Keratinocyte (primary cell): ENCODE data around the gene MLN. TPM values are rescaled to one million over a fixed set of nuclear protein-coding genes. Genes with fewer than 3 reads are reported as not detected.

ENCODE experiments used
- DNase-seq: peaks from one replicate; pipeline ENCODE4 v3.0.0-alpha.2; 2011; ENCODE audit warnings: low read depth, missing footprints, low spot score
- FAIRE-seq: peaks from 2 replicates; lab custom pipeline; 2011; peaks lifted over from hg19 to GRCh38; lab: Jason Lieb, UNC
- H2AFZ ChIP-seq: 2 replicates; pipeline ENCODE4 v1.6.0; 2012; ENCODE audit warnings: low read length, control low read depth, inconsistent platforms; ENCODE audit not compliant: control insufficient read depth
- H3K27ac ChIP-seq: 2 replicates; pipeline ENCODE4 v1.5.1; 2011; ENCODE audit warnings: low read length; ENCODE audit not compliant: control insufficient read depth, insufficient read depth
- H3K27me3 ChIP-seq: 3 replicates; pipeline ENCODE4 v1.6.0; 2011; ENCODE audit warnings: low read length; ENCODE audit not compliant: control insufficient read depth, insufficient read depth; ENCODE audit errors: extremely low read depth
- H3K36me3 ChIP-seq, 2 experiments: 2 replicates in 1 of 2; 3 replicates in 1 of 2; pipeline ENCODE4 v1.5.1; 2011; ENCODE audit warnings: low read length in 2 of 2, mild to moderate bottlenecking in 1 of 2; ENCODE audit not compliant: control insufficient read depth in 2 of 2, insufficient read depth in 2 of 2; ENCODE audit errors: extremely low read depth in 1 of 2
- H3K4me1 ChIP-seq: 3 replicates; pipeline ENCODE4 v1.5.1; 2011; ENCODE audit warnings: low read length; ENCODE audit not compliant: control insufficient read depth, insufficient read depth; ENCODE audit errors: extremely low read depth
- H3K4me2 ChIP-seq: 3 replicates; pipeline ENCODE4 v1.6.0; 2011; ENCODE audit warnings: low read depth, low read length; ENCODE audit not compliant: control insufficient read depth, insufficient read depth; ENCODE audit errors: extremely low read depth
- H3K4me3 ChIP-seq, 3 experiments: fragments of 200-600 bp in 1 of 3; sonication (generic) in 1 of 3; 2 replicates in 2 of 3; 3 replicates in 1 of 3; pipeline ENCODE4 v1.5.1; 2011 to 2016; ENCODE audit warnings: low read length in 3 of 3, mild to moderate bottlenecking in 3 of 3, control low read depth in 2 of 3, inconsistent platforms in 1 of 3, low read depth in 1 of 3, mixed read lengths in 1 of 3, mixed run types in 1 of 3, moderate library complexity in 1 of 3; ENCODE audit not compliant: control insufficient read depth in 2 of 3, insufficient read depth in 2 of 3; ENCODE audit errors: extremely low read depth in 1 of 3
- H3K79me2 ChIP-seq: 2 replicates; pipeline ENCODE4 v1.6.0; 2012; ENCODE audit warnings: low read length; ENCODE audit not compliant: control insufficient read depth, insufficient read depth
- H3K9ac ChIP-seq: 3 replicates; pipeline ENCODE4 v1.6.0; 2011; ENCODE audit warnings: low read length; ENCODE audit not compliant: control insufficient read depth, insufficient read depth; ENCODE audit errors: extremely low read depth
- H3K9me1 ChIP-seq: 3 replicates; pipeline ENCODE4 v1.6.0; 2011; ENCODE audit warnings: low read length; ENCODE audit not compliant: control insufficient read depth, insufficient read depth; ENCODE audit errors: extremely low read depth
- H3K9me3 ChIP-seq: 2 replicates; pipeline ENCODE4 v1.5.1; 2012; ENCODE audit warnings: low read depth, low read length; ENCODE audit not compliant: control insufficient read depth
- H4K20me1 ChIP-seq: 3 replicates; pipeline ENCODE4 v1.6.0; 2011; ENCODE audit warnings: low read length; ENCODE audit not compliant: control insufficient read depth, insufficient read depth; ENCODE audit errors: extremely low read depth
- EZH2 ChIP-seq: IDR thresholded peaks from one replicate; pipeline ENCODE4 v1.6.1; 2012; ENCODE audit warnings: inconsistent platforms, mild to moderate bottlenecking, low read length, moderate library complexity
- dilution Hi-C: fragments of 300-500 bp; cut with MboI; formaldehyde crosslinking; loops from one replicate; pipeline ENCODE4 v1.7.0; 2020; ENCODE audit warnings: low sequenced_read_pairs; ENCODE audit not compliant: extremely low pct_ligation_motif_present
- polyA plus RNA-seq, 5 experiments: library from polyadenylated mRNA; depleted of rRNA in 3 of 5; stranded (reverse) in 3 of 5; stranded (forward) in 1 of 5; unstranded in 1 of 5; fragments of >200 nt; gene quantifications; 1 replicate in 1 of 5; 2 replicates in 3 of 5; 3 replicates in 1 of 5; pipeline versions ENCODE4 v1.2.1 to v1.2.3, GENCODE V29; 2011 to 2012; ENCODE audit warnings: missing spikeins in 2 of 5, low read depth in 1 of 5, low replicate concordance in 1 of 5
- TF ChIP-seq, protein P1 (sequence below), 3 experiments: IDR thresholded peaks in 1 of 3; conservative IDR thresholded peaks in 1 of 3; optimal IDR thresholded peaks in 1 of 3; 2 replicates in 2 of 3; 3 replicates in 1 of 3; pipeline versions ENCODE3 to v1.5.1; 2011; ENCODE audit warnings: low read length in 3 of 3, mild to moderate bottlenecking in 3 of 3, moderate library complexity in 2 of 3, control low read depth in 1 of 3, inconsistent platforms in 1 of 3; ENCODE audit not compliant: insufficient read depth in 2 of 3; ENCODE audit errors: extremely low read depth in 1 of 3

The MLN gene
- polyA plus RNA-seq, 1 donor (not counting 4 experiments of a cell fraction or from before 2014, with no cell fraction given), result not detected

DNA sequence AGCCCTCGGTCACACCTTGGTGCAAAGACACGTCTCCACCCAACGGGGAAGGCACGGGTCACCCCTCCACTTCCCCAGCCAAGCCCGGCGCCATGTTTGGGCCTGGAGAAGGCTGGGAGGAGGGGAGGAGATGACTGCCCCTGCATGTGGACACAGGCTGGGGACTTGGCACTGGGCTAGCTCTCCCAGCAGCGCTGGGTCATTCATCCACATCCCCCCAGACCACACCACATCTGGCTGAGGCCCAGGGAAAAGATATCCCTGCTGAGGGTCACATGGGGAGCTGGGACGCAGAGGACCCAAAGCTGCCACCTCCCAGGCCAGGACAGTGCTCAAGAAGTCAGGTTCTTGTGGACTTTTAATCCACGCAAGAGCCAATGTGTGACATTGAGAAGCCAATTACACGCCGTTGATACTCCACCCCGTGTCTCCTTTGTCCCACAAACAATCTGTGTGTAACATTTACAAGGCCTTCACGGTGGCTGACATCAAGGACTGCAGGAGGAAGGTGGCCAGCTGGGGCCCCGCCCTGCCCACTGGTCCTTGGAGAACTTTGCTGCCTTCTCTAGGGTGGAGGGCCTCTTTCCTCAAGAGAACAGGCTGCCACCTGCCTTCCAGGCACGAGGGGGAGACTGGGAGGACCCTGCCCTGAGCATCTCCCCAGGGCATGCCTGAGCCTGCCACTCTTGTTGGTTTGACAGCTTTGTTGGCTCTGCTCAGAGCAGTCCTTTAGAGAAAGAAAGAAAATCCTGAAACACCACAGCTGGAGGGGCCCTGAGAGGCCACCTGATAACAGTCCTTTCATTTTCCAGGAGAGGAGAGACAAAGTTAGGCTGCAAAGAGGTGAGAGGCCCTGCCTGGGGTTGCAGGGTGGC lies 51.8 kb downstream of the MLN start:
- no peaks in the 10 kb centered on the region for H3K9me3 ChIP-seq
- no peaks in the 10 kb centered on the region for H3K9me1 ChIP-seq
- dilution Hi-C loops, result no loop called here
- H3K36me3 ChIP-seq, result no peaks in the 10 kb centered on the region
- no peaks in the 10 kb centered on the region for H3K27me3 ChIP-seq
- no peaks in the 10 kb centered on the region for H4K20me1 ChIP-seq
- H2AFZ ChIP-seq, result no peak overlapping the region
- H3K4me2 ChIP-seq, result peak overlapping the region; percentile 39
- FAIRE-seq (no peak), DNase-seq (no peak)
- no peaks in the 10 kb centered on the region for H3K79me2 ChIP-seq
- H3K9ac ChIP-seq, result no peak overlapping the region
- H3K4me1 ChIP-seq, result peaks cover 11% of the 10 kb centered on the region
- H3K27ac ChIP-seq, result no peak overlapping the region
- H3K4me3 ChIP-seq, result no peak overlapping the region
- no peak for TF ChIP-seq EZH2
- TF ChIP-seq, protein P1, sequence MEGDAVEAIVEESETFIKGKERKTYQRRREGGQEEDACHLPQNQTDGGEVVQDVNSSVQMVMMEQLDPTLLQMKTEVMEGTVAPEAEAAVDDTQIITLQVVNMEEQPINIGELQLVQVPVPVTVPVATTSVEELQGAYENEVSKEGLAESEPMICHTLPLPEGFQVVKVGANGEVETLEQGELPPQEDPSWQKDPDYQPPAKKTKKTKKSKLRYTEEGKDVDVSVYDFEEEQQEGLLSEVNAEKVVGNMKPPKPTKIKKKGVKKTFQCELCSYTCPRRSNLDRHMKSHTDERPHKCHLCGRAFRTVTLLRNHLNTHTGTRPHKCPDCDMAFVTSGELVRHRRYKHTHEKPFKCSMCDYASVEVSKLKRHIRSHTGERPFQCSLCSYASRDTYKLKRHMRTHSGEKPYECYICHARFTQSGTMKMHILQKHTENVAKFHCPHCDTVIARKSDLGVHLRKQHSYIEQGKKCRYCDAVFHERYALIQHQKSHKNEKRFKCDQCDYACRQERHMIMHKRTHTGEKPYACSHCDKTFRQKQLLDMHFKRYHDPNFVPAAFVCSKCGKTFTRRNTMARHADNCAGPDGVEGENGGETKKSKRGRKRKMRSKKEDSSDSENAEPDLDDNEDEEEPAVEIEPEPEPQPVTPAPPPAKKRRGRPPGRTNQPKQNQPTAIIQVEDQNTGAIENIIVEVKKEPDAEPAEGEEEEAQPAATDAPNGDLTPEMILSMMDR (optimal IDR thresholded peaks at IDR 0.05 in 1 of 3, IDR thresholded peaks at IDR 0.05 in 1 of 3, conservative IDR thresholded peaks at IDR 0.05 in 1 of 3; ENCODE audit: extremely low read depth in 1 of 3, insufficient read depth in 2 of 3, low read length in 3 of 3), result no peak

DNA sequence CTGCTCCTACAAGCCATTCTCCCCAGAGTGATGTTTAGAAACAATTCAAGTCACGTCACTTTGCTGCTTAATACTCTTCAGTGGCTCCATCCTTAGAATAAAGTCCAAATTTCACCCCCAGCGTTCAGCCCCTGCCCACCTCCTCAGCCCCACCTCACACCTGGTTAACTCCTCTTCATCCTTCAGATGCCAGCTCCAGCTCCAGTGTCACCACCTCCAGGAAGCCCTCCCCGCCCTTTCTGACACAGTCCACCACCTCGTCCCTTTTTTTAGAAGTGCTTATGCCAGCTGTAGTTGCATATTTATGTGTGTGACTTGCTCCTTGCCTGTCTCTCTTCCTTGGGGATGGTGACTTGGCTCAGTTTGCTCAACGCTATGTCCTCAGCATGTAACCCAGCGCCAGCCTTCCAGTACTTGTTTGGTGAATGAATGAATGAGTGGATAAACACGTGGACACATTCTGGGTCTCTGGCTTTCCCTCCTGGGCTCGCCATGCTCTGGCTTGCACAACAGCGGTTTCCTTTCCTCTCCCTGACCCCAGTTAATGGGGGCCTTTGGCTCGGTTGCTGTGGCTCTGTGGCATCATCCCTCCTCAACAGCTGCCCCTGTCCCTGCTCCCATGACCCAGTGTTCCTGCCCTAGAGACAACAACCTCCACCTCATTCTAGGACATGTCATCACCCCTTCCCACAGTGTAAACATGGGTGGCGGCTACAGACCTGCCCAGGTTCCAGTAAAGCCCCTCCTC lies 53.4 kb downstream of the MLN start:
- Histone ChIP-seq H3K27me3 (no peaks in the 10 kb centered on the region), H3K4me1 (peaks cover 11% of the 10 kb centered on the region), H3K4me3 (no peak overlapping the region), H3K9ac (no peak overlapping the region), H3K4me2 (no peak overlapping the region), H2AFZ (no peak overlapping the region), H4K20me1 (no peaks in the 10 kb centered on the region), H3K9me3 (no peaks in the 10 kb centered on the region), H3K9me1 (no peaks in the 10 kb centered on the region), H3K27ac (no peak overlapping the region), H3K36me3 (no peaks in the 10 kb centered on the region), H3K79me2 (no peaks in the 10 kb centered on the region)
- dilution Hi-C loops, result no loop called here
- TF ChIP-seq, protein P1 (optimal IDR thresholded peaks at IDR 0.05 in 1 of 3, IDR thresholded peaks at IDR 0.05 in 1 of 3, conservative IDR thresholded peaks at IDR 0.05 in 1 of 3; ENCODE audit: extremely low read depth in 1 of 3, insufficient read depth in 2 of 3, low read length in 3 of 3), result no peak
- no peak for TF ChIP-seq EZH2
- FAIRE-seq (no peak), DNase-seq (no peak)
